Measurements from ENCODE around the gene ARHGEF2.

Gene ARHGEF2

GRCh38 chr1:155957411-155957915, 20.9 kb downstream of the ARHGEF2 start:
- DNase-seq (ENCODE audit: low read depth): no peak
- H3K4me3 ChIP-seq (ENCODE audit: control insufficient read depth, low read depth, low read length): no peak overlapping the region
- no peak for TF ChIP-seq CTCF (IDR thresholded peaks at IDR 0.05; ENCODE audit: control insufficient read depth, insufficient read depth, low read depth, low read length, missing control alignments)

GRCh38 chr1:155954645-155955044, 23.7 kb downstream of the ARHGEF2 start:
- no peak overlapping the region for H3K4me3 ChIP-seq (ENCODE audit: control insufficient read depth, low read depth, low read length)
- no peak for TF ChIP-seq CTCF (IDR thresholded peaks at IDR 0.05; ENCODE audit: control insufficient read depth, insufficient read depth, low read depth, low read length, missing control alignments)
- no peak for DNase-seq (ENCODE audit: low read depth)

- H3K4me3 ChIP-seq (ENCODE audit: control insufficient read depth, low read depth, low read length): no peak overlapping the region
- TF ChIP-seq CTCF (IDR thresholded peaks at IDR 0.05; ENCODE audit: control insufficient read depth, insufficient read depth, low read depth, low read length, missing control alignments): no peak
- DNase-seq (ENCODE audit: low read depth): no peak
Observed at GRCh38 chr1:155952505-155952890, 25.8 kb downstream of the ARHGEF2 start.

- no peak for DNase-seq (ENCODE audit: low read depth)
- H3K4me3 ChIP-seq (ENCODE audit: control insufficient read depth, low read depth, low read length): no peak overlapping the region
- no peak for TF ChIP-seq CTCF (IDR thresholded peaks at IDR 0.05; ENCODE audit: control insufficient read depth, insufficient read depth, low read depth, low read length, missing control alignments)
Observed at GRCh38 chr1:155951753-155952504, 26.4 kb downstream of the ARHGEF2 start.

- no peak for TF ChIP-seq CTCF (IDR thresholded peaks at IDR 0.05; ENCODE audit: control insufficient read depth, insufficient read depth, low read depth, low read length, missing control alignments)
- no peak overlapping the region for H3K4me3 ChIP-seq (ENCODE audit: control insufficient read depth, low read depth, low read length)
- DNase-seq (ENCODE audit: low read depth): no peak
Observed at GRCh38 chr1:155950829-155951228, 27.5 kb downstream of the ARHGEF2 start.

- no peak overlapping the region for H3K4me3 ChIP-seq (ENCODE audit: control insufficient read depth, low read depth, low read length)
- no peak for DNase-seq (ENCODE audit: low read depth)
- TF ChIP-seq CTCF (IDR thresholded peaks at IDR 0.05; ENCODE audit: control insufficient read depth, insufficient read depth, low read depth, low read length, missing control alignments): no peak
Observed at GRCh38 chr1:155947741-155948140, 30.6 kb downstream of the ARHGEF2 start.

Measured in AG09309 (cell line).